Measurements from ENCODE around the gene FCHO1. TPM values are rescaled to one million over a fixed set of nuclear protein-coding genes. Genes with fewer than 3 reads are reported as not detected.

FCHO1 gene
- polyA plus RNA-seq, 2 of the 4 experiments (the other 2 are of a cell fraction) = 1.7 to 13.6 TPM

GRCh38 chr19:17739121-17739875 lies 12.0 kb upstream of the FCHO1 start:
- H3K27ac ChIP-seq = peak overlapping the region in 1 of 2 experiments; percentile 21; a peak in 1 of 6 replicates
- ChIA-PET CTCF (interaction anchor here (0.7 to 1.7 kb wide), 4 partner anchors 14 to 44 kb away, joined by 3 to 4 read pairs (median 4); no protein-coding TSS in a partner anchor), POLR2A (no interaction called here)
- DNase-seq (ENCODE audit: low read depth in 1 of 2, low spot score in 1 of 2) (no peak), FAIRE-seq (no peak), ATAC-seq (no peak)
- no peak overlapping the region for H3K4me2 ChIP-seq
- no peak overlapping the region for H3K4me3 ChIP-seq
- no peak for TF ChIP-seq MAFK (IDR thresholded peaks at IDR 0.05; ENCODE audit: partially characterized antibody)
- peak; percentile 42 for TF ChIP-seq ZFP36 (IDR thresholded peaks at IDR 0.05; ENCODE audit: borderline replicate concordance, partially characterized antibody)
- 88% methylated on average over 15 of the region's 18 CpGs for WGBS (ENCODE audit: missing lambda C conversion rate)
- no peaks in the 10 kb centered on the region for H3K9me3 ChIP-seq
- peaks cover 7% of the 10 kb centered on the region; the same call in 1 of the 3 replicates for H3K4me1 ChIP-seq

- ChIA-PET CTCF (interaction anchor here (0.6 to 1.5 kb wide), 3 partner anchors 10 to 183 kb away, joined by 3 to 6 read pairs (median 3); no protein-coding TSS in a partner anchor), POLR2A (no interaction called here)
- FAIRE-seq (no peak), ATAC-seq (no peak), DNase-seq (ENCODE audit: low read depth in 1 of 2, low spot score in 1 of 2) (no peak)
- H3K4me1 ChIP-seq = peaks cover 7% of the 10 kb centered on the region; the same call in 1 of the 3 replicates
- H3K4me3 ChIP-seq = no peak overlapping the region
- no peak overlapping the region for H3K27ac ChIP-seq
- no peaks in the 10 kb centered on the region for H3K9me3 ChIP-seq
- WGBS (ENCODE audit: missing lambda C conversion rate) = 88% methylated on average over 2 of the region's 2 CpGs
- H3K4me2 ChIP-seq = no peak overlapping the region
- TF ChIP-seq ZFP36 (IDR thresholded peaks at IDR 0.05; ENCODE audit: borderline replicate concordance, partially characterized antibody) (peak; percentile 93), FOXS1 (CRISPR knock-in tag; IDR thresholded peaks at IDR 0.05) (no peak)
Observed at GRCh38 chr19:17741456-17741855, 9.8 kb upstream of the FCHO1 start.

GRCh38 chr19:17743874-17744580 lies 7.2 kb upstream of the FCHO1 start:
- ChIA-PET CTCF (interaction anchor here (0.5 kb wide), 1 partner anchor 46 kb away, joined by 4 read pairs; no protein-coding TSS in a partner anchor), POLR2A (no interaction called here)
- Histone ChIP-seq H3K4me1 (no peaks in the 10 kb centered on the region), H3K27ac (no peak overlapping the region), H3K4me2 (no peak overlapping the region), H3K9me3 (no peaks in the 10 kb centered on the region), H3K4me3 (no peak overlapping the region)
- 59% methylated on average over 6 of the region's 6 CpGs for WGBS (ENCODE audit: missing lambda C conversion rate)
- ATAC-seq = no peak
- TF ChIP-seq FOSL2 (IDR thresholded peaks at IDR 0.05) (no peak), FOSL2 (CRISPR knock-in tag; IDR thresholded peaks at IDR 0.05) (peak; percentile 31; the same call in 1 of the 2 replicates), ZFP36 (IDR thresholded peaks at IDR 0.05; ENCODE audit: borderline replicate concordance, partially characterized antibody) (no peak)
- no peak for FAIRE-seq
- DNase-seq (ENCODE audit: low read depth in 1 of 2, low spot score in 1 of 2) = peak in 1 of 2 experiments; percentile 64

DNA sequence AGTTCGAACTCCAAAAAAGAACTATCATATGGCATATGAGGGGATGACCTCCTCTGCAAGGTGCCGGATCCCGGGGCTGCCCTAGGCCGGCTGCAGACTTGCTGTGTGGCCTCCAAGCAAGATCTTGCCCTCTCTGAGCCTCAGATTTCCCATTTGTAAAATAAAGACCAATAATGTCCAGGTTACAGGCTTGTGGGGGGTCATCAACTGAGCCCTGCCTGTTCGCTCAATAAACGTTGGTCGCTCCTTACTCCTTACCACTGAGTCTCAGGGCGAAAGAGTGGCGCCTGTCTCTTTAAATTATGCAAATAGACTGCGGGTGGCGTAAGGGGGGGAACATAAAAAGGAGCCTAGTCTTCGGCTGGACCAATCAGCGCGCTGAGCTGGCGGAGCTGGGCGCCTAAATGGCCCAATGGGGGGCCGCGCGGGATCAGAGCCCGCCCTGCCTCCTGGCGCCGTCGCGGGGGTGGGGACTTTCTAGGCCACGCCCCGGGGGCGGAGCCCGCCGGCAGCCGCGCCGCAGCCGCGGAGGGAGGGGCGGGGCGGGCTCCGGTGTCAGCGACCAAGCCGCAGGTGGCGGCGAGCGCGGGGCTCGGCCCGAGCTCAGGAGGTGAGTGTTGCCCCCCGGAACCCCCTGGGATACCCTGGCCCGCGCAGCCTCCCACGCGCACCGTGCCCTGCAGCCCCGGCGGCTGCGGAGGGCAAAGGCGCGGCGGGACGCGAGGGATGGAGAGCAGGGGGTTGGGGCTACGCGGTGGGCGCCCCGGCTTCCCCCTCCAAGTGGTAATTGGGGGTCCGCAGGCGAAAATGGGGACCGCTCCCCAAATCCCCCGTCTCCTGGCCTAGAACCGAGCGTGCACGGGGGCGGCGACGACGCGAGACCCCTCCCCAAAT lies 3.8 kb upstream of the FCHO1 start:
- FAIRE-seq (no peak), DNase-seq (ENCODE audit: low read depth in 1 of 2, low spot score in 1 of 2) (peak; percentile 87 to 92), ATAC-seq (peak; percentile 96 to 98)
- CTCF ChIA-PET = interaction anchor here (1.8 kb wide), 1 partner anchor 19 kb away, joined by 9 read pairs; no protein-coding TSS in a partner anchor
- POLR2A ChIA-PET = interaction anchor here (1.0 kb wide), 1 partner anchor 28 kb away, joined by 3 read pairs; the partner anchor contains the start of gene MAP1S
- Histone ChIP-seq H3K27ac (peak overlapping the region; percentile 52 to 89), H3K9me3 (no peaks in the 10 kb centered on the region), H3K4me1 (peaks cover 8% of the 10 kb centered on the region; the same call in 1 of the 3 replicates), H3K4me3 (peak overlapping the region; percentile 57), H3K4me2 (peak overlapping the region; percentile 83)
- 12% methylated on average over 20 of the region's 75 CpGs for WGBS (ENCODE audit: missing lambda C conversion rate)
- no peak for TF ChIP-seq ZNF302 (CRISPR knock-in tag; IDR thresholded peaks at IDR 0.05)
- no peak for TF ChIP-seq REST (IDR thresholded peaks at IDR 0.05)
- no peak for TF ChIP-seq EP300 (IDR thresholded peaks at IDR 0.05)
- TF ChIP-seq RNF2 (IDR thresholded peaks at IDR 0.05; ENCODE audit: borderline replicate concordance, low read depth) = no peak
- TF ChIP-seq CEBPB (IDR thresholded peaks at IDR 0.05) = no peak
- TF ChIP-seq POLR2A (IDR thresholded peaks at IDR 0.05; ENCODE audit: low read length) = no peak
- peak; percentile 94 for TF ChIP-seq HDAC2 (IDR thresholded peaks at IDR 0.05)
- no peak for TF ChIP-seq ZC3H11A (IDR thresholded peaks at IDR 0.05)
- TF ChIP-seq KDM1A (IDR thresholded peaks at IDR 0.05; ENCODE audit: low read depth) = peak; percentile 99
- no peak for TF ChIP-seq FOSB (CRISPR knock-in tag; IDR thresholded peaks at IDR 0.05)
- TF ChIP-seq, protein P1, sequence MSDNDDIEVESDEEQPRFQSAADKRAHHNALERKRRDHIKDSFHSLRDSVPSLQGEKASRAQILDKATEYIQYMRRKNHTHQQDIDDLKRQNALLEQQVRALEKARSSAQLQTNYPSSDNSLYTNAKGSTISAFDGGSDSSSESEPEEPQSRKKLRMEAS (IDR thresholded peaks at IDR 0.05) = peak; percentile 65; the same call in 1 of the 2 replicates
- no peak for TF ChIP-seq E2F6 (IDR thresholded peaks at IDR 0.05; ENCODE audit: borderline replicate concordance, low read depth)
- no peak for TF ChIP-seq HOXA7 (CRISPR knock-in tag; IDR thresholded peaks at IDR 0.05)
- no peak for TF ChIP-seq ZSCAN20 (CRISPR knock-in tag; IDR thresholded peaks at IDR 0.05)
- no peak for TF ChIP-seq FOSL2 (IDR thresholded peaks at IDR 0.05)
- no peak for TF ChIP-seq FOSL2 (CRISPR knock-in tag; IDR thresholded peaks at IDR 0.05)
- TF ChIP-seq PHF8 (IDR thresholded peaks at IDR 0.05; ENCODE audit: borderline replicate concordance, low read depth) = no peak
- peak; percentile 90 for TF ChIP-seq CHD4 (IDR thresholded peaks at IDR 0.05; ENCODE audit: borderline replicate concordance)

All from A549 (cell line).